Calu3 (cell line): ENCODE results near the gene NEK5. TPM values are rescaled to one million over a fixed set of nuclear protein-coding genes. Genes with fewer than 3 reads are reported as not detected.

Experiments
- BruUV-seq: library from RNA; stranded (reverse); fragments of 400-500 nt; replicated peaks from 2 replicates; lab custom pipeline; 2021; lab: Mats Ljungman, UMichigan
- CTCF ChIA-PET: fragments of 300-600 bp; sonication (Branson Sonifier 250); formaldehyde crosslinking; loops from one replicate; lab custom pipeline; 2022; ENCODE audit warnings: antibody characterized with exemption; lab: Charles Lee
- DNase-seq: peaks from one replicate; pipeline ENCODE4 v3.0.0; 2022
- H3K27ac Mint-ChIP-seq: one replicate; pipeline ENCODE4 v1.8.0; 2022; ENCODE audit warnings: mixed read lengths; ENCODE audit not compliant: unreplicated experiment
- H3K27me3 Mint-ChIP-seq: one replicate; pipeline ENCODE4 v1.8.0; 2022; ENCODE audit warnings: mixed read lengths; ENCODE audit not compliant: unreplicated experiment
- H3K36me3 Mint-ChIP-seq: one replicate; pipeline ENCODE4 v1.8.0; 2022; ENCODE audit warnings: mild to moderate bottlenecking, moderate library complexity, mixed read lengths; ENCODE audit not compliant: insufficient read depth, unreplicated experiment
- H3K4me1 Mint-ChIP-seq: one replicate; pipeline ENCODE4 v1.8.0; 2022; ENCODE audit warnings: mild to moderate bottlenecking, low read depth, mixed read lengths; ENCODE audit not compliant: unreplicated experiment
- H3K4me3 Mint-ChIP-seq: one replicate; pipeline ENCODE4 v1.8.0; 2022; ENCODE audit warnings: mild to moderate bottlenecking, low read depth, moderate library complexity, mixed read lengths; ENCODE audit not compliant: unreplicated experiment
- H3K9me3 Mint-ChIP-seq: one replicate; pipeline ENCODE4 v1.8.0; 2022; ENCODE audit warnings: low read depth, mixed read lengths; ENCODE audit not compliant: unreplicated experiment
- CTCF ChIP-seq: fragments of 200-600 bp; IDR thresholded peaks from one replicate; pipeline ENCODE4 v1.8.0; 2022; ENCODE audit warnings: antibody characterized with exemption; ENCODE audit not compliant: unreplicated experiment
- intact Hi-C: fragments of 100-400 bp; cut with micrococcal nuclease; formaldehyde crosslinking; loops from one replicate; pipeline ENCODE4 v1.10.0; 2022; ENCODE audit not compliant: unreplicated experiment
- total RNA-seq: library from RNA; stranded (reverse); gene quantifications from 2 replicates; pipeline ENCODE4 v1.2.3, GENCODE V29; 2022

The NEK5 gene
- total RNA-seq, 1 experiment from 2014 or later, result 0.38 TPM

GRCh38 chr13:51998723-51999509 is 130.0 kb downstream of the NEK5 start:
- CTCF ChIA-PET, result interaction anchor here (1.3 kb wide), 1 partner anchor 129 kb away, joined by 3 read pairs; no protein-coding TSS in a partner anchor
- Mint-ChIP-seq H3K4me3 (no peak overlapping the region), H3K27me3 (peaks cover 29% of the 10 kb centered on the region), H3K4me1 (peaks cover 34% of the 10 kb centered on the region), H3K36me3 (no peaks in the 10 kb centered on the region), H3K27ac (no peak overlapping the region), H3K9me3 (no peaks in the 10 kb centered on the region)
- no peak for DNase-seq
- intact Hi-C loops, result no loop called here
- TF ChIP-seq CTCF, result no peak
- no TSS peak for BruUV-seq

- no peak overlapping the region for H3K4me3 Mint-ChIP-seq
- peaks cover 34% of the 10 kb centered on the region for H3K4me1 Mint-ChIP-seq
- H3K27ac Mint-ChIP-seq, result no peak overlapping the region
- no peaks in the 10 kb centered on the region for H3K9me3 Mint-ChIP-seq
- H3K36me3 Mint-ChIP-seq, result no peaks in the 10 kb centered on the region
- peaks cover 29% of the 10 kb centered on the region for H3K27me3 Mint-ChIP-seq
- no TSS peak for BruUV-seq
- peak; percentile 6 for DNase-seq
- TF ChIP-seq CTCF, result no peak
- intact Hi-C loops, result no loop called here
- CTCF ChIA-PET, result no interaction called here
Measured at GRCh38 chr13:51997641-51998330, 131.1 kb downstream of the NEK5 start.

GRCh38 chr13:51997186-51997585 is 131.7 kb downstream of the NEK5 start:
- TF ChIP-seq CTCF, result no peak
- CTCF ChIA-PET, result no interaction called here
- intact Hi-C loops, result no loop called here
- Mint-ChIP-seq H3K4me3 (no peak overlapping the region), H3K4me1 (peaks cover 34% of the 10 kb centered on the region), H3K27ac (no peak overlapping the region), H3K36me3 (no peaks in the 10 kb centered on the region), H3K9me3 (no peaks in the 10 kb centered on the region), H3K27me3 (peaks cover 29% of the 10 kb centered on the region)
- no TSS peak for BruUV-seq
- no peak for DNase-seq

- Mint-ChIP-seq H3K9me3 (no peaks in the 10 kb centered on the region), H3K4me3 (no peak overlapping the region), H3K27me3 (peaks cover 29% of the 10 kb centered on the region), H3K4me1 (peaks cover 32% of the 10 kb centered on the region), H3K27ac (no peak overlapping the region), H3K36me3 (no peaks in the 10 kb centered on the region)
- TF ChIP-seq CTCF, result no peak
- intact Hi-C loops, result no loop called here
- DNase-seq, result no peak
- no TSS peak for BruUV-seq
- CTCF ChIA-PET, result no interaction called here
Measured at GRCh38 chr13:51996641-51997040, 132.2 kb downstream of the NEK5 start.
